Thyroid gland (tissue), 4 donors: ENCODE results near the gene NOM1. TPM values are rescaled to one million over a fixed set of nuclear protein-coding genes. Genes with fewer than 3 reads are reported as not detected.
A peak's percentile ranks its signal among the peaks of the same experiment; 100 is the strongest.

Experiments used
- DNase-seq, 2 donors: peaks; one replicate each; pipeline ENCODE4 v3.0.0-alpha.2; 2019
- H3K27ac ChIP-seq, 3 donors: fragments of 200-600 bp; sonication (generic); 1 replicate in 2 of 3; 2 replicates in 1 of 3; pipeline ENCODE4 v1.5.1; 2016 to 2019; ENCODE audit warnings: mild to moderate bottlenecking in 1 of 3, moderate library complexity in 1 of 3
- H3K27me3 ChIP-seq: fragments of 200-600 bp; sonication (generic); one replicate; pipeline ENCODE4 v1.5.1; 2019
- H3K36me3 ChIP-seq, 2 donors: fragments of 200-600 bp; sonication (generic); one replicate each; pipeline ENCODE4 v1.5.1; 2016 to 2019
- H3K4me1 ChIP-seq, 2 donors: fragments of 200-600 bp; sonication (generic); one replicate each; pipeline ENCODE4 v1.5.1; 2017 to 2019
- H3K4me3 ChIP-seq, 3 donors: fragments of 200-600 bp; sonication (generic); replicated peaks in 1 of 3; 1 replicate in 2 of 3; 2 replicates in 1 of 3; pipeline ENCODE4 v1.5.1; 2016; ENCODE audit warnings: mild to moderate bottlenecking in 1 of 3
- H3K9me3 ChIP-seq: fragments of 200-600 bp; sonication (generic); one replicate; pipeline ENCODE4 v1.5.1; 2017
- POLR2A ChIP-seq, 2 donors: fragments of 450-650 bp; IDR thresholded peaks; one replicate each; pipeline ENCODE4 v1.6.1; 2017; ENCODE audit warnings: antibody characterized with exemption in 2 of 2, mild to moderate bottlenecking in 2 of 2, moderate library complexity in 1 of 2
- WGBS, 2 donors: methylation state at CpG; one replicate each; pipeline ENCODE4 v1.1.5; 2017; 5-methylcytosine and 5-hydroxymethylcytosine counted together
- intact Hi-C: fragments of 100-400 bp; cut with DNase I; formaldehyde crosslinking; loops from one replicate; pipeline ENCODE4 v1.15.1; 2023
- total RNA-seq, 4 donors: library from RNA; depleted of rRNA; stranded (reverse); fragments of >200 nt; gene quantifications; one replicate each; pipeline ENCODE4 v1.2.3, GENCODE V29; 2016
- TF ChIP-seq, protein P1 (sequence below), 6 experiments: fragments of 200-600 bp in 3 of 6; fragments of 450-650 bp in 3 of 6; sonication (generic) in 3 of 6; IDR thresholded peaks; one replicate each; pipeline ENCODE4 v1.5.1; 2016 to 2019; ENCODE audit warnings: antibody characterized with exemption in 6 of 6, mild to moderate bottlenecking in 2 of 6, inconsistent platforms in 1 of 6, moderate library complexity in 1 of 6

Gene NOM1
- total RNA-seq, 4 donors from 2014 or later: 11.2 to 25.7 (median 16.8) TPM

- TF ChIP-seq, protein P1, sequence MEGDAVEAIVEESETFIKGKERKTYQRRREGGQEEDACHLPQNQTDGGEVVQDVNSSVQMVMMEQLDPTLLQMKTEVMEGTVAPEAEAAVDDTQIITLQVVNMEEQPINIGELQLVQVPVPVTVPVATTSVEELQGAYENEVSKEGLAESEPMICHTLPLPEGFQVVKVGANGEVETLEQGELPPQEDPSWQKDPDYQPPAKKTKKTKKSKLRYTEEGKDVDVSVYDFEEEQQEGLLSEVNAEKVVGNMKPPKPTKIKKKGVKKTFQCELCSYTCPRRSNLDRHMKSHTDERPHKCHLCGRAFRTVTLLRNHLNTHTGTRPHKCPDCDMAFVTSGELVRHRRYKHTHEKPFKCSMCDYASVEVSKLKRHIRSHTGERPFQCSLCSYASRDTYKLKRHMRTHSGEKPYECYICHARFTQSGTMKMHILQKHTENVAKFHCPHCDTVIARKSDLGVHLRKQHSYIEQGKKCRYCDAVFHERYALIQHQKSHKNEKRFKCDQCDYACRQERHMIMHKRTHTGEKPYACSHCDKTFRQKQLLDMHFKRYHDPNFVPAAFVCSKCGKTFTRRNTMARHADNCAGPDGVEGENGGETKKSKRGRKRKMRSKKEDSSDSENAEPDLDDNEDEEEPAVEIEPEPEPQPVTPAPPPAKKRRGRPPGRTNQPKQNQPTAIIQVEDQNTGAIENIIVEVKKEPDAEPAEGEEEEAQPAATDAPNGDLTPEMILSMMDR (IDR thresholded peaks at IDR 0.05): no peak
- no peak for TF ChIP-seq POLR2A (IDR thresholded peaks at IDR 0.05)
These were observed 60.5 kb downstream of the NOM1 start for GRCh38 chr7:157009778-157010587.

DNA sequence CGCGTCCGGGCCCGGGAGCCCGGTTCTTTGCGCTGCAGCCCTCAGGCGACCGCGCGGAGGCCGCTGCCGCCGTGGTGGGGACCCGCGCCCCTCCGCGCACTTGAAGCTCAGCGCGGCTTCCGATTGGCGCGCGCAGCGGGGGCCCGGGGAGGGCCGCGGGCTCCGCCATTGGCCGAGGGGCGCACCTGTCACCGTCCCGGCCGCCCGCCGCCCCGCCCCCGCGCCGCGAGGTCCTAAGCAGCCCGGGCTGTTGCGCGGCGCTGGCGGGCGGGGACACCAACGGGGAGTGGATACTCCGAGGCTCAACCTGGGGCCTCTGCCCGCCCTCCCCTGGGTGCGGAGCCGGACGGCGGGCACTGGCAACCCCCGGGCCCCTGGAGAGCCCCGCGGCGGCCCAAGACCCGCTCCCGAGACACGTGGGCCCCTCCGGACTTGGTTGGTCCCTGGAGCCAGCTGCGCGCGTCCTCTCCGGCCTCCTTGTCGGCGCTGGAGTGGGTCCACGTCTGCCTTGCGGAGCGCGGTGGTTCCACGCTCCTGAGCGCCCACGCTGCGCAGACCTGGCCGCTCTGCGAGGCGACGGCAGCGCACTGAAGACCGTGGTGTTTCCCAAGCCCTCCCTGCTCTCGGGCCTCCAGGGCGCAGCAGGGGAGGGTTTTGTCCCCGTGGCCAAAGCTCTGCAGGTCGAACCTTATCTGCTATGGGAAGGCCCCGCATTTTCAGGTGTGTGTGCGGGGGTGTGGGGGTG, 61.2 kb downstream of the NOM1 start, which contains the start of gene MNX1:
Gene MNX1, minus strand, starts transcription at position 76 of the 745 bp plus-strand sequence. CDS start 313 bp downstream, outside the sequence.
- H3K4me1 ChIP-seq: peaks cover 7 to 22% of the 10 kb centered on the region in 2 donors
- no peak for TF ChIP-seq POLR2A (IDR thresholded peaks at IDR 0.05)
- TF ChIP-seq, protein P1 (IDR thresholded peaks at IDR 0.05): no peak
- peak; percentile 61 to 67 for DNase-seq
- no peak within 1 kb of the TSS for H3K27ac ChIP-seq
- 2% methylated on average over 7 of the region's 87 CpGs; no CpG with 5 or more reads in 1 of the 2 donors for WGBS, 2 donors
- intact Hi-C loops: no loop called here
- H3K9me3 ChIP-seq: no peaks in the 10 kb centered on the region
- H3K4me3 ChIP-seq: peak within 1 kb of the TSS in 2 of 3 donors; percentile 17 to 36
- peaks cover 26% of the 10 kb centered on the region for H3K27me3 ChIP-seq
- no peaks in the 10 kb centered on the region for H3K36me3 ChIP-seq

More at GRCh38 chr7:157009778-157010587, 60.5 kb downstream of the NOM1 start:
- intact Hi-C loops: no loop called here
- H3K9me3 ChIP-seq: no peaks in the 10 kb centered on the region
- DNase-seq: no peak
- no peaks in the 10 kb centered on the region for H3K36me3 ChIP-seq
- no peak overlapping the region for H3K27ac ChIP-seq
- peaks cover 29% of the 10 kb centered on the region for H3K27me3 ChIP-seq
- peak overlapping the region in 2 of 3 donors; percentile 17 to 36 for H3K4me3 ChIP-seq
- WGBS, 2 donors: 0 to 1% methylated on average over 12 to 32 of the region's 130 CpGs
- H3K4me1 ChIP-seq: peaks cover 7 to 29% of the 10 kb centered on the region in 2 donors

DNA sequence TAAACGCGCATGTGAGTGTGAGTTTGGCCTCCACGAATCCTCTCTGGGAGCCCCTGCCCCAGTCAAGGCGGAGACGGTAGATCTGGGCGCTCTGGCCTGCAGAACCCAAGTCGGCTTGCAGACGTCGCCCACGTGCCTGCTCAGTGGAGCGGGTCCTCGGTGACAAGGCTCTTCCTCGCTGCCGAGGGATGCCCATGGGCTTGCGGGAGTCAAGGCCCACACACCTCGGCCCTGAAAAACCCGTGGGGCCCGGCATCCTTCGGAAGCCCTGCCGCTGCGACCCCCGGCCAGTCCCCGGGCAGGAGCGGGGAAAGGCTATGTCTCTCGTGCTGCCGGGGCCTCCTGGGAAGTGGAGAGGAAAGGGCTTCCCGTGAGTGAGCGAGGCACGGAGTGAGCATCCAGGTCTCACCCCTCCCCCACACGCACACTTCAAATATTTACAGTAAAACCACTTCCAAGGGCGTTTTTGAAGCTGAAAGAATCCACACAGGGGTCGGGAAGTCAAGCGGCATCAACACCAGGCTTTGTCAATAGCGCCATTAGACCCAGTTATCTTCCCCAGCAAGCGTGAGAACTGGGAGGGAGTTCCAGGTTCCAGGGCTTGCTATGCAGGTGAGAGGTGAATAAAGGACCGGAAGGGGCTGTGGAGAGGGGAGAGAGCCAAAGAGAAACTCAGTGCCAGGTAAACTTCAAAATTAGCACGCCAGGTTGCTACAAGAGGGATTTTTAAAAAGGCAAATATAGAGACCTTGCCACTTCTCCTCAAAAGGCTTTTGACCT, 62.0 kb downstream of the NOM1 start:
- peaks cover 18% of the 10 kb centered on the region for H3K27me3 ChIP-seq
- intact Hi-C loops: no loop called here
- H3K36me3 ChIP-seq: no peaks in the 10 kb centered on the region
- H3K4me3 ChIP-seq: no peak overlapping the region
- no peak overlapping the region for H3K27ac ChIP-seq
- peaks cover 7 to 19% of the 10 kb centered on the region in 2 donors for H3K4me1 ChIP-seq
- TF ChIP-seq, protein P1 (IDR thresholded peaks at IDR 0.05): no peak
- TF ChIP-seq POLR2A (IDR thresholded peaks at IDR 0.05): no peak
- no peak for DNase-seq
- 1 to 5% methylated on average over 13 to 30 of the region's 37 CpGs for WGBS, 2 donors
- no peaks in the 10 kb centered on the region for H3K9me3 ChIP-seq

- no peak overlapping the region for H3K27ac ChIP-seq
- DNase-seq: no peak
- 10 to 14% methylated on average over 10 of the region's 10 CpGs for WGBS, 2 donors
- H3K4me1 ChIP-seq: peaks cover 7 to 19% of the 10 kb centered on the region in 2 donors
- H3K36me3 ChIP-seq: no peaks in the 10 kb centered on the region
- TF ChIP-seq, protein P1 (IDR thresholded peaks at IDR 0.05): no peak
- TF ChIP-seq POLR2A (IDR thresholded peaks at IDR 0.05): no peak
- H3K27me3 ChIP-seq: peaks cover 19% of the 10 kb centered on the region
- no peaks in the 10 kb centered on the region for H3K9me3 ChIP-seq
- intact Hi-C loops: no loop called here
- no peak overlapping the region for H3K4me3 ChIP-seq
These were observed 62.6 kb downstream of the NOM1 start for GRCh38 chr7:157012113-157012547.
